ENCODE measurements around the gene IGF1R. TPM values are rescaled to one million over a fixed set of nuclear protein-coding genes. Genes with fewer than 3 reads are reported as not detected.

The IGF1R gene
- total RNA-seq, 2 donors from 2014 or later, result 115 to 119 TPM

GRCh38 chr15:98737159-98737558 is 88.8 kb downstream of the IGF1R start:
- H3K27ac ChIP-seq (ENCODE audit: low read depth, low read length), result no peak overlapping the region
- Mint-ChIP-seq H3K4me1 (peaks cover 62% of the 10 kb centered on the region), H3K4me3 (no peak overlapping the region), H3K27ac (peak overlapping the region; percentile 77), H3K9me3 (no peaks in the 10 kb centered on the region), H3K36me3 (ENCODE audit: low read depth) (peaks cover under 1% of the 10 kb centered on the region), H3K27me3 (ENCODE audit: insufficient read depth) (no peaks in the 10 kb centered on the region)
- peak; percentile 49 for DNase-seq
- TF ChIP-seq, protein P1, sequence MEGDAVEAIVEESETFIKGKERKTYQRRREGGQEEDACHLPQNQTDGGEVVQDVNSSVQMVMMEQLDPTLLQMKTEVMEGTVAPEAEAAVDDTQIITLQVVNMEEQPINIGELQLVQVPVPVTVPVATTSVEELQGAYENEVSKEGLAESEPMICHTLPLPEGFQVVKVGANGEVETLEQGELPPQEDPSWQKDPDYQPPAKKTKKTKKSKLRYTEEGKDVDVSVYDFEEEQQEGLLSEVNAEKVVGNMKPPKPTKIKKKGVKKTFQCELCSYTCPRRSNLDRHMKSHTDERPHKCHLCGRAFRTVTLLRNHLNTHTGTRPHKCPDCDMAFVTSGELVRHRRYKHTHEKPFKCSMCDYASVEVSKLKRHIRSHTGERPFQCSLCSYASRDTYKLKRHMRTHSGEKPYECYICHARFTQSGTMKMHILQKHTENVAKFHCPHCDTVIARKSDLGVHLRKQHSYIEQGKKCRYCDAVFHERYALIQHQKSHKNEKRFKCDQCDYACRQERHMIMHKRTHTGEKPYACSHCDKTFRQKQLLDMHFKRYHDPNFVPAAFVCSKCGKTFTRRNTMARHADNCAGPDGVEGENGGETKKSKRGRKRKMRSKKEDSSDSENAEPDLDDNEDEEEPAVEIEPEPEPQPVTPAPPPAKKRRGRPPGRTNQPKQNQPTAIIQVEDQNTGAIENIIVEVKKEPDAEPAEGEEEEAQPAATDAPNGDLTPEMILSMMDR (conservative IDR thresholded peaks at IDR 0.05), result no peak
- no peaks in the 10 kb centered on the region for H3K36me3 ChIP-seq (ENCODE audit: control insufficient read depth, insufficient read depth, low read length)
- H3K4me3 ChIP-seq (ENCODE audit: low read length), result no peak overlapping the region
- H3K27me3 ChIP-seq (ENCODE audit: control insufficient read depth, insufficient read depth, low read length, poor library complexity, severe bottlenecking), result no peaks in the 10 kb centered on the region
- WGBS, 2 experiments (ENCODE audit: insufficient coverage in 1 of 2, insufficient read length in 1 of 2), result 91 to 100% methylated on average over 6 of the region's 6 CpGs
- H3K9ac ChIP-seq (ENCODE audit: extremely low read depth, low read length, poor library complexity, severe bottlenecking), result no peak overlapping the region
- H3K9me3 ChIP-seq (ENCODE audit: control insufficient read depth, low read length), result no peaks in the 10 kb centered on the region
- peaks cover 13% of the 10 kb centered on the region for H3K4me1 ChIP-seq (ENCODE audit: control insufficient read depth, insufficient read depth, low read length)

- Mint-ChIP-seq H3K4me1 (peaks cover 62% of the 10 kb centered on the region), H3K9me3 (no peaks in the 10 kb centered on the region), H3K36me3 (ENCODE audit: low read depth) (peaks cover 2% of the 10 kb centered on the region), H3K4me3 (no peak overlapping the region), H3K27ac (peak overlapping the region; percentile 63), H3K27me3 (ENCODE audit: insufficient read depth) (no peaks in the 10 kb centered on the region)
- no peaks in the 10 kb centered on the region for H3K9me3 ChIP-seq (ENCODE audit: control insufficient read depth, low read length)
- no peaks in the 10 kb centered on the region for H3K27me3 ChIP-seq (ENCODE audit: control insufficient read depth, insufficient read depth, low read length, poor library complexity, severe bottlenecking)
- no peak overlapping the region for H3K27ac ChIP-seq (ENCODE audit: low read depth, low read length)
- TF ChIP-seq, protein P1 (conservative IDR thresholded peaks at IDR 0.05), result no peak
- H3K9ac ChIP-seq (ENCODE audit: extremely low read depth, low read length, poor library complexity, severe bottlenecking), result no peak overlapping the region
- 85 to 86% methylated on average over 4 to 7 of the region's 7 CpGs for WGBS, 2 experiments (ENCODE audit: insufficient coverage in 1 of 2, insufficient read length in 1 of 2)
- peak; percentile 47 for DNase-seq
- peaks cover 13% of the 10 kb centered on the region for H3K4me1 ChIP-seq (ENCODE audit: control insufficient read depth, insufficient read depth, low read length)
- H3K4me3 ChIP-seq (ENCODE audit: low read length), result no peak overlapping the region
- no peaks in the 10 kb centered on the region for H3K36me3 ChIP-seq (ENCODE audit: control insufficient read depth, insufficient read depth, low read length)
Measured at GRCh38 chr15:98737721-98738120, 89.4 kb downstream of the IGF1R start.

- DNase-seq, result peak; percentile 32
- TF ChIP-seq, protein P1 (conservative IDR thresholded peaks at IDR 0.05), result no peak
- Mint-ChIP-seq H3K4me1 (peaks cover 64% of the 10 kb centered on the region), H3K4me3 (no peak overlapping the region), H3K27ac (peak overlapping the region; percentile 62), H3K36me3 (ENCODE audit: low read depth) (peaks cover 2% of the 10 kb centered on the region), H3K9me3 (no peaks in the 10 kb centered on the region), H3K27me3 (ENCODE audit: insufficient read depth) (no peaks in the 10 kb centered on the region)
- WGBS, 2 experiments (ENCODE audit: insufficient coverage in 1 of 2, insufficient read length in 1 of 2), result 85 to 92% methylated on average over 8 to 9 of the region's 9 CpGs
- no peak overlapping the region for H3K27ac ChIP-seq (ENCODE audit: low read depth, low read length)
- no peaks in the 10 kb centered on the region for H3K9me3 ChIP-seq (ENCODE audit: control insufficient read depth, low read length)
- peaks cover 11% of the 10 kb centered on the region for H3K4me1 ChIP-seq (ENCODE audit: control insufficient read depth, insufficient read depth, low read length)
- no peak overlapping the region for H3K9ac ChIP-seq (ENCODE audit: extremely low read depth, low read length, poor library complexity, severe bottlenecking)
- no peaks in the 10 kb centered on the region for H3K36me3 ChIP-seq (ENCODE audit: control insufficient read depth, insufficient read depth, low read length)
- no peak overlapping the region for H3K4me3 ChIP-seq (ENCODE audit: low read length)
- no peaks in the 10 kb centered on the region for H3K27me3 ChIP-seq (ENCODE audit: control insufficient read depth, insufficient read depth, low read length, poor library complexity, severe bottlenecking)
Measured at GRCh38 chr15:98738689-98739401, 90.5 kb downstream of the IGF1R start.
